Thyroid gland (tissue), 4 donors: ENCODE results near the gene FOXM1.

Source experiments
- POLR2A ChIP-seq, 2 donors: fragments of 450-650 bp; IDR thresholded peaks; one replicate each; pipeline ENCODE4 v1.6.1; 2017; ENCODE audit warnings: antibody characterized with exemption in 2 of 2, mild to moderate bottlenecking in 2 of 2, moderate library complexity in 1 of 2
- TF ChIP-seq, protein P1 (sequence below), 6 experiments: fragments of 200-600 bp in 3 of 6; fragments of 450-650 bp in 3 of 6; sonication (generic) in 3 of 6; IDR thresholded peaks; one replicate each; pipeline ENCODE4 v1.5.1; 2016 to 2019; ENCODE audit warnings: antibody characterized with exemption in 6 of 6, mild to moderate bottlenecking in 2 of 6, inconsistent platforms in 1 of 6, moderate library complexity in 1 of 6

DNA sequence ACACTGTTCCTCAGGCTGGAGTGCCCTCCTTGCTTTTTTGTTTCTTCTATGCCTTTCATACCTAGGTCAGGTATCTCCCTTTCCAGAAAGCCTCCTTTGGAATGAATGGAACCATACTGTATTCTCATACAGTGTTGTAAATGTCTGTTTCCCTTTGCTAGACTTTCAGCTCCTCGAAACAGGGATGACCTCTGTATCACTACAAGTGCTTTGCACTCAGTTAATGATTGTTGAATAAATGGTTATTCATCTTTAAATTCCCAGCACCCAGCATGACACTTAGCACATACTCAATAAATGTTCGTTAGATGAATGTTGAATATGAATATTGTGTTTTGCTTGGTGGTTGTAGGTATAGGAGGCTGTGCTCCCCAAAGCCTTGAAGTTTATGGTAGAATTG, 7.8 kb upstream of the FOXM1 start:
- TF ChIP-seq, protein P1, sequence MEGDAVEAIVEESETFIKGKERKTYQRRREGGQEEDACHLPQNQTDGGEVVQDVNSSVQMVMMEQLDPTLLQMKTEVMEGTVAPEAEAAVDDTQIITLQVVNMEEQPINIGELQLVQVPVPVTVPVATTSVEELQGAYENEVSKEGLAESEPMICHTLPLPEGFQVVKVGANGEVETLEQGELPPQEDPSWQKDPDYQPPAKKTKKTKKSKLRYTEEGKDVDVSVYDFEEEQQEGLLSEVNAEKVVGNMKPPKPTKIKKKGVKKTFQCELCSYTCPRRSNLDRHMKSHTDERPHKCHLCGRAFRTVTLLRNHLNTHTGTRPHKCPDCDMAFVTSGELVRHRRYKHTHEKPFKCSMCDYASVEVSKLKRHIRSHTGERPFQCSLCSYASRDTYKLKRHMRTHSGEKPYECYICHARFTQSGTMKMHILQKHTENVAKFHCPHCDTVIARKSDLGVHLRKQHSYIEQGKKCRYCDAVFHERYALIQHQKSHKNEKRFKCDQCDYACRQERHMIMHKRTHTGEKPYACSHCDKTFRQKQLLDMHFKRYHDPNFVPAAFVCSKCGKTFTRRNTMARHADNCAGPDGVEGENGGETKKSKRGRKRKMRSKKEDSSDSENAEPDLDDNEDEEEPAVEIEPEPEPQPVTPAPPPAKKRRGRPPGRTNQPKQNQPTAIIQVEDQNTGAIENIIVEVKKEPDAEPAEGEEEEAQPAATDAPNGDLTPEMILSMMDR (IDR thresholded peaks at IDR 0.05) = no peak
- TF ChIP-seq POLR2A (IDR thresholded peaks at IDR 0.05) = no peak
